ENCODE data around the gene GRK3. TPM values are rescaled to one million over a fixed set of nuclear protein-coding genes. Genes with fewer than 3 reads are reported as not detected.

GRK3 gene
- total RNA-seq, 1 experiment from 2014 or later, result 2.0 TPM

- Histone ChIP-seq H3K27ac (ENCODE audit: low read depth, low read length, poor library complexity, severe bottlenecking) (no peak overlapping the region), H3K27me3 (replicated peaks; ENCODE audit: insufficient read depth, low read depth, low read length, poor library complexity) (no peaks in the 10 kb centered on the region), H3K36me3 (ENCODE audit: insufficient read depth, low read length, poor library complexity, severe bottlenecking) (no peaks in the 10 kb centered on the region), H3K4me3 (ENCODE audit: low read depth, low read length, poor library complexity, severe bottlenecking) (no peak overlapping the region), H3K9me3 (ENCODE audit: low read depth, low read length, poor library complexity, severe bottlenecking) (no peaks in the 10 kb centered on the region), H3K4me1 (ENCODE audit: insufficient read depth, low read length, poor library complexity, severe bottlenecking) (no peaks in the 10 kb centered on the region)
- no TSS peak for BruUV-seq (replicated peaks)
- POLR2A ChIA-PET (ENCODE audit: low non-redundant PET), result no interaction called here
- CTCF ChIA-PET, result no interaction called here
- TF ChIP-seq CTCF (conservative IDR thresholded peaks at IDR 0.05; ENCODE audit: low read depth, low read length), result no peak
- TF ChIP-seq EZH2 (IDR thresholded peaks at IDR 0.05; ENCODE audit: borderline replicate concordance, low read depth, low read length, poor library complexity, severe bottlenecking), result no peak
- intact Hi-C loops (cut with micrococcal nuclease; ENCODE audit: unreplicated experiment), result no loop called here
- DNase-seq (ENCODE audit: low spot score), result no peak
Measured at GRCh38 chr22:25643232-25644000, 78.9 kb downstream of the GRK3 start.

GRCh38 chr22:25644122-25644521 lies 79.6 kb downstream of the GRK3 start:
- no peak for DNase-seq (ENCODE audit: low spot score)
- intact Hi-C loops (cut with micrococcal nuclease; ENCODE audit: unreplicated experiment), result no loop called here
- no peak overlapping the region for H3K27ac ChIP-seq (ENCODE audit: low read depth, low read length, poor library complexity, severe bottlenecking)
- no peaks in the 10 kb centered on the region for H3K9me3 ChIP-seq (ENCODE audit: low read depth, low read length, poor library complexity, severe bottlenecking)
- no peaks in the 10 kb centered on the region for H3K36me3 ChIP-seq (ENCODE audit: insufficient read depth, low read length, poor library complexity, severe bottlenecking)
- no peak for TF ChIP-seq CTCF (conservative IDR thresholded peaks at IDR 0.05; ENCODE audit: low read depth, low read length)
- no peak for TF ChIP-seq EZH2 (IDR thresholded peaks at IDR 0.05; ENCODE audit: borderline replicate concordance, low read depth, low read length, poor library complexity, severe bottlenecking)
- no peaks in the 10 kb centered on the region for H3K27me3 ChIP-seq (replicated peaks; ENCODE audit: insufficient read depth, low read depth, low read length, poor library complexity)
- no peaks in the 10 kb centered on the region for H3K4me1 ChIP-seq (ENCODE audit: insufficient read depth, low read length, poor library complexity, severe bottlenecking)
- CTCF ChIA-PET, result no interaction called here
- no peak overlapping the region for H3K4me3 ChIP-seq (ENCODE audit: low read depth, low read length, poor library complexity, severe bottlenecking)
- POLR2A ChIA-PET (ENCODE audit: low non-redundant PET), result no interaction called here
- BruUV-seq (replicated peaks), result no TSS peak

GRCh38 chr22:25645266-25645665 lies 80.8 kb downstream of the GRK3 start:
- BruUV-seq (replicated peaks), result no TSS peak
- no peak for DNase-seq (ENCODE audit: low spot score)

More at GRCh38 chr22:25645266-25645665, 80.8 kb downstream of the GRK3 start:
- Histone ChIP-seq H3K4me3 (ENCODE audit: low read depth, low read length, poor library complexity, severe bottlenecking) (no peak overlapping the region), H3K9me3 (ENCODE audit: low read depth, low read length, poor library complexity, severe bottlenecking) (no peaks in the 10 kb centered on the region), H3K36me3 (ENCODE audit: insufficient read depth, low read length, poor library complexity, severe bottlenecking) (no peaks in the 10 kb centered on the region), H3K4me1 (ENCODE audit: insufficient read depth, low read length, poor library complexity, severe bottlenecking) (no peaks in the 10 kb centered on the region), H3K27ac (ENCODE audit: low read depth, low read length, poor library complexity, severe bottlenecking) (no peak overlapping the region), H3K27me3 (replicated peaks; ENCODE audit: insufficient read depth, low read depth, low read length, poor library complexity) (no peaks in the 10 kb centered on the region)
- intact Hi-C loops (cut with micrococcal nuclease; ENCODE audit: unreplicated experiment), result no loop called here
- ChIA-PET CTCF (no interaction called here), POLR2A (ENCODE audit: low non-redundant PET) (no interaction called here)
- TF ChIP-seq CTCF (conservative IDR thresholded peaks at IDR 0.05; ENCODE audit: low read depth, low read length) (no peak), EZH2 (IDR thresholded peaks at IDR 0.05; ENCODE audit: borderline replicate concordance, low read depth, low read length, poor library complexity, severe bottlenecking) (no peak)

Measured in A673 (cell line).